Stomach (tissue), 4 donors: ENCODE data around the gene STC2.

Source experiments
- CTCF ChIP-seq, 7 experiments: fragments of 450-650 bp in 4 of 7; fragments of 200-600 bp in 3 of 7; sonication (generic) in 3 of 7; IDR thresholded peaks; one replicate each; pipeline ENCODE4 v1.5.1; 2016 to 2019; ENCODE audit warnings: antibody characterized with exemption in 7 of 7, control low read depth in 2 of 7, mild to moderate bottlenecking in 1 of 7
- POLR2A ChIP-seq, 4 donors: fragments of 450-650 bp; IDR thresholded peaks; one replicate each; pipeline ENCODE4 v1.6.1; 2016; ENCODE audit warnings: antibody characterized with exemption in 4 of 4, control low read depth in 2 of 4, mild to moderate bottlenecking in 1 of 4, moderate library complexity in 1 of 4

- TF ChIP-seq POLR2A (IDR thresholded peaks at IDR 0.05) (no peak), CTCF (IDR thresholded peaks at IDR 0.05) (no peak)
Observed at GRCh38 chr5:173300389-173301047, 27.7 kb downstream of the STC2 start.
